Measurements from ENCODE around the gene TMEM236.

DNA sequence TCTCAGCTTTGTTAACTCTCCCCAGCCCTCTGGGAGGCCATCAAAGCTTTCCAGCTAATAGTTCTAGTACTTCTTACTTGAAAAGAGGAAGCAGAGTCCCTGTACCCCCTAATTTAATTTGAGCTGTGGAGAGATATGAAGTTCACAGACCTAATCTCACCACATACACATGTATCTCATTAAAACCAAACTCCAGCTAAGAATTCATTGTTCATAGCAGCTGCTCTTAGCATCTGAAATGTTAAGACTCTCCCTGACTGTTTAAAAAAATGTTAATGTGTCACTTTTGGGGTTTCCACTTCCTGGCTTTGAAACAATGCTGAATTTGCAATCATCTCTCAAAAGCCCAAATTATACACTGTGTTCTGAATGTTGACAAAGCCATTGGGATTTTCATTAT lies 41.0 kb downstream of the TMEM236 start:
- TF ChIP-seq, protein P1, sequence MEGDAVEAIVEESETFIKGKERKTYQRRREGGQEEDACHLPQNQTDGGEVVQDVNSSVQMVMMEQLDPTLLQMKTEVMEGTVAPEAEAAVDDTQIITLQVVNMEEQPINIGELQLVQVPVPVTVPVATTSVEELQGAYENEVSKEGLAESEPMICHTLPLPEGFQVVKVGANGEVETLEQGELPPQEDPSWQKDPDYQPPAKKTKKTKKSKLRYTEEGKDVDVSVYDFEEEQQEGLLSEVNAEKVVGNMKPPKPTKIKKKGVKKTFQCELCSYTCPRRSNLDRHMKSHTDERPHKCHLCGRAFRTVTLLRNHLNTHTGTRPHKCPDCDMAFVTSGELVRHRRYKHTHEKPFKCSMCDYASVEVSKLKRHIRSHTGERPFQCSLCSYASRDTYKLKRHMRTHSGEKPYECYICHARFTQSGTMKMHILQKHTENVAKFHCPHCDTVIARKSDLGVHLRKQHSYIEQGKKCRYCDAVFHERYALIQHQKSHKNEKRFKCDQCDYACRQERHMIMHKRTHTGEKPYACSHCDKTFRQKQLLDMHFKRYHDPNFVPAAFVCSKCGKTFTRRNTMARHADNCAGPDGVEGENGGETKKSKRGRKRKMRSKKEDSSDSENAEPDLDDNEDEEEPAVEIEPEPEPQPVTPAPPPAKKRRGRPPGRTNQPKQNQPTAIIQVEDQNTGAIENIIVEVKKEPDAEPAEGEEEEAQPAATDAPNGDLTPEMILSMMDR (IDR thresholded peaks at IDR 0.05; ENCODE audit: insufficient read depth, low read length, poor library complexity, severe bottlenecking), result no peak
- TF ChIP-seq EZH2phosphoT487 (conservative IDR thresholded peaks at IDR 0.05; ENCODE audit: low read length), result no peak
